H1 (cell line): ENCODE data around the gene HOXB8. TPM values are rescaled to one million over a fixed set of nuclear protein-coding genes. Genes with fewer than 3 reads are reported as not detected.

Source experiments
- BRCA1 ChIP-seq: IDR thresholded peaks from 2 replicates; pipeline ENCODE4 v1.6.1; 2012; ENCODE audit warnings: low read depth, low read length, improper control_type of control experiment
- CBX8 ChIP-seq: fragments of 300-800, 300-1000 bp; sonication (generic); IDR thresholded peaks from 2 replicates; pipeline ENCODE4 v1.7.1; 2016; ENCODE audit warnings: low read depth, low read length, borderline replicate concordance
- RAD21 ChIP-seq, 2 experiments: IDR thresholded peaks in 1 of 2; conservative IDR thresholded peaks in 1 of 2; 2 replicates each; pipeline ENCODE4 v1.6.1; 2011; ENCODE audit warnings: low read depth in 2 of 2, low read length in 2 of 2, improper control_type of control experiment in 1 of 2, inconsistent platforms in 1 of 2, mild to moderate bottlenecking in 1 of 2, moderate library complexity in 1 of 2
- SAP30 ChIP-seq: fragments of 300-600 bp; sonication (generic); IDR thresholded peaks from 2 replicates; pipeline ENCODE4 v1.7.1; 2012; ENCODE audit warnings: low read length, moderate library complexity, mild to moderate bottlenecking, inconsistent platforms; ENCODE audit not compliant: insufficient read depth, insufficient replicate concordance
- SP2 ChIP-seq: IDR thresholded peaks from 2 replicates; pipeline ENCODE4 v1.6.1; 2012; ENCODE audit warnings: mild to moderate bottlenecking, low read length, inconsistent platforms
- SUZ12 ChIP-seq: fragments of 200-600 bp; sonication (generic); IDR thresholded peaks from 2 replicates; pipeline ENCODE4 v1.6.1; 2012; ENCODE audit warnings: mild to moderate bottlenecking, inconsistent platforms, low read length, moderate library complexity, mixed read lengths
- TAF1 ChIP-seq: IDR thresholded peaks from 2 replicates; pipeline ENCODE4 v1.6.1; 2011; ENCODE audit warnings: mild to moderate bottlenecking, low read depth, low read length
- polyA plus RNA-seq, 7 experiments: library from polyadenylated mRNA; depleted of rRNA in 3 of 7; stranded (reverse) in 5 of 7; unstranded in 2 of 7; fragments of >200 nt in 5 of 7; fragments of 200-250 nt in 2 of 7; gene quantifications; 1 replicate in 5 of 7; 2 replicates in 1 of 7; 4 replicates in 1 of 7; pipeline versions ENCODE4 v1.2.1 to v1.2.3, GENCODE V29; 2011 to 2013; ENCODE audit warnings: missing spikeins in 2 of 7, mixed read lengths in 2 of 7
- total RNA-seq: library from RNA; stranded (reverse); fragmentation: NEBNext Ultra II Directional; extraction: Animal tissue kit (Norgen Biotek cat#: 25700); gene quantifications from 2 replicates; pipeline ENCODE4 v1.2.1, GENCODE V29; 2021

The HOXB8 gene
- total and polyA plus RNA-seq, 2 of the 8 experiments (the other 6 are each of a cell fraction or from before 2014, with no cell fraction given) = not detected

- TF ChIP-seq RAD21 (IDR thresholded peaks at IDR 0.05 in 1 of 2, conservative IDR thresholded peaks at IDR 0.05 in 1 of 2; ENCODE audit: low read depth in 2 of 2, low read length in 2 of 2) (no peak), SUZ12 (peak; percentile 86), SAP30 (no peak), CBX8 (peak; percentile 79; the same call in 1 of the 2 replicates), TAF1 (no peak), BRCA1 (no peak), SP2 (no peak)
These were observed 39.2 kb downstream of the HOXB8 start (continued) for GRCh38 chr17:48575673-48576478.
